Measurements from ENCODE around the gene GPS1.

The GPS1 gene

DNA sequence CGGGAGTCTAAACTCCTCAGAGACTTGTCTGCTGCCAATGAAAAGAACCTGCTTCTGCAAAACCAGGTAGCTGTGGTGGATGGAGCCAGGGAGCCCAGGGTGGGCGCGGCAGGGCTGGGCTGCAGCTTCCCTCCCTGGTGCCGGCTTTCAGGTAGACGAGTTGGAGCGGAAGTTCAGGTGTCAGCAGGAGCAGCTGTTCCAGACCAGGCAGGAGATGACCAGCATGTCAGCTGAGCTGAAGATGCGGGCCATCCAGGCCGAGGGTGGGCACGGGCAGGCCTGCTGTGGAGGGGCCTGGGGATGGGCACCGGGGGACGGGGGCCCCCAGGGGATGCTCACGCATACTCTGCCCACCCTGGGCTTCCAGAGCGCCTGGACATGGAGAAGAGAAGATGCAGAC is 23.5 kb upstream of the GPS1 start:
- Histone ChIP-seq H3K9me3 (ENCODE audit: insufficient read depth, low read length) (no peaks in the 10 kb centered on the region), H3K4me3 (ENCODE audit: low read length) (peak overlapping the region; percentile 52), H3K4me1 (ENCODE audit: low read length) (peaks cover 30% of the 10 kb centered on the region), H3K36me3 (replicated peaks; ENCODE audit: low read depth, low read length) (no peaks in the 10 kb centered on the region), H3K4me2 (ENCODE audit: low read length) (peak overlapping the region; percentile 70), H2AFZ (ENCODE audit: low read depth, low read length) (no peak overlapping the region), H4K20me1 (ENCODE audit: insufficient read depth, low read length) (no peaks in the 10 kb centered on the region), H3K9ac (ENCODE audit: low read length) (peak overlapping the region; percentile 37; the same call in 1 of the 2 replicates), H3K27me3 (ENCODE audit: low read depth, low read length) (no peaks in the 10 kb centered on the region), H3K27ac (ENCODE audit: low read length) (peak overlapping the region; percentile 64), H3K79me2 (ENCODE audit: low read length) (no peaks in the 10 kb centered on the region)
- TF ChIP-seq EZH2phosphoT487 (IDR thresholded peaks at IDR 0.05; ENCODE audit: low read depth): no peak
- TF ChIP-seq, protein P1, sequence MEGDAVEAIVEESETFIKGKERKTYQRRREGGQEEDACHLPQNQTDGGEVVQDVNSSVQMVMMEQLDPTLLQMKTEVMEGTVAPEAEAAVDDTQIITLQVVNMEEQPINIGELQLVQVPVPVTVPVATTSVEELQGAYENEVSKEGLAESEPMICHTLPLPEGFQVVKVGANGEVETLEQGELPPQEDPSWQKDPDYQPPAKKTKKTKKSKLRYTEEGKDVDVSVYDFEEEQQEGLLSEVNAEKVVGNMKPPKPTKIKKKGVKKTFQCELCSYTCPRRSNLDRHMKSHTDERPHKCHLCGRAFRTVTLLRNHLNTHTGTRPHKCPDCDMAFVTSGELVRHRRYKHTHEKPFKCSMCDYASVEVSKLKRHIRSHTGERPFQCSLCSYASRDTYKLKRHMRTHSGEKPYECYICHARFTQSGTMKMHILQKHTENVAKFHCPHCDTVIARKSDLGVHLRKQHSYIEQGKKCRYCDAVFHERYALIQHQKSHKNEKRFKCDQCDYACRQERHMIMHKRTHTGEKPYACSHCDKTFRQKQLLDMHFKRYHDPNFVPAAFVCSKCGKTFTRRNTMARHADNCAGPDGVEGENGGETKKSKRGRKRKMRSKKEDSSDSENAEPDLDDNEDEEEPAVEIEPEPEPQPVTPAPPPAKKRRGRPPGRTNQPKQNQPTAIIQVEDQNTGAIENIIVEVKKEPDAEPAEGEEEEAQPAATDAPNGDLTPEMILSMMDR (IDR thresholded peaks at IDR 0.05; ENCODE audit: low read depth, low read length): no peak

DNA sequence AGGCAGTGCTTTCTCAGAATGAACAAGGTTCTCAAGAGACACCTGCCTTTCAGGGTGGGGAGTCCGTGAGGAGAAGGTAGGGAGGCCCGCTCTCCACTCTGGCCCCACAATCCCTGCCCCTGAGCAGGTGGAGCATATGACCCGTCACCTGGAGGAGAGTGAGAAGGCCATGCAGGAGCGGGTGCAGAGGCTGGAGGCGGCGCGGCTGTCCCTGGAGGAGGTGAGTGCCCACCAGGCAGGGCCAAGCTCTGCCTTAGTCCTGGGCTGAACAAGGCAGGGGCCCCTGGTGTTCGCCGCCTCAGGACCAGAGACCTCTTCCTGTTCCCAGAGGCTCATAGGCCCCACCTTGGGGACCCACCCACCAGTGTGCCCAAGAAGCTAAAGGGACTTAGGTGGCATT is 22.7 kb upstream of the GPS1 start:
- TF ChIP-seq, protein P1 (IDR thresholded peaks at IDR 0.05; ENCODE audit: low read depth, low read length): no peak
- TF ChIP-seq EZH2phosphoT487 (IDR thresholded peaks at IDR 0.05; ENCODE audit: low read depth): no peak
- Histone ChIP-seq H3K36me3 (replicated peaks; ENCODE audit: low read depth, low read length) (no peaks in the 10 kb centered on the region), H3K4me1 (ENCODE audit: low read length) (peaks cover 28% of the 10 kb centered on the region), H3K9ac (ENCODE audit: low read length) (no peak overlapping the region), H2AFZ (ENCODE audit: low read depth, low read length) (no peak overlapping the region), H3K27me3 (ENCODE audit: low read depth, low read length) (no peaks in the 10 kb centered on the region), H3K4me2 (ENCODE audit: low read length) (no peak overlapping the region), H4K20me1 (ENCODE audit: insufficient read depth, low read length) (no peaks in the 10 kb centered on the region), H3K9me3 (ENCODE audit: insufficient read depth, low read length) (no peaks in the 10 kb centered on the region), H3K79me2 (ENCODE audit: low read length) (no peaks in the 10 kb centered on the region), H3K27ac (ENCODE audit: low read length) (no peak overlapping the region), H3K4me3 (ENCODE audit: low read length) (no peak overlapping the region)

DNA sequence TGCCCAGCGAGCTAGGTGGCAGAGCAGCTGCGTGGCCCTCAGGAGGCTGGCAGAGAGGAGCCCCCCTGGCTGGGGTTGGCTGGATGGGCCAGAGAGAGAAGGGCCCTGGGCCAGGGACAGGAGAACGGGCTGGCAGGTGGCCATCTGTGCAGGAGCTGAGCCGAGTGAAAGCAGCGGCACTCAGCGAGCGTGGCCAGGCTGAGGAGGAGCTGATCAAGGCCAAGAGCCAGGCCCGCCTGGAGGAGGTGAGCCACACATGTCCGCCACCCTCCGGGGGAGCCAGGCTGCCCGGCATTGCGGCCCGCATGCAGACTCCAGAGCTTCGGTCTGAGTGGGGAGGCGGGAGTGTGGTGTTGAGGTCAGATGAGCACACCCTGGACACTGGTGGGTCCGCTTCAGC is 22.3 kb upstream of the GPS1 start:
- no peaks in the 10 kb centered on the region for H3K27me3 ChIP-seq (ENCODE audit: low read depth, low read length)
- TF ChIP-seq, protein P1 (IDR thresholded peaks at IDR 0.05; ENCODE audit: low read depth, low read length): no peak
- TF ChIP-seq EZH2phosphoT487 (IDR thresholded peaks at IDR 0.05; ENCODE audit: low read depth): no peak
- H4K20me1 ChIP-seq (ENCODE audit: insufficient read depth, low read length): no peaks in the 10 kb centered on the region
- H3K4me1 ChIP-seq (ENCODE audit: low read length): peaks cover 24% of the 10 kb centered on the region
- no peak overlapping the region for H3K9ac ChIP-seq (ENCODE audit: low read length)
- H3K36me3 ChIP-seq (replicated peaks; ENCODE audit: low read depth, low read length): no peaks in the 10 kb centered on the region
- no peak overlapping the region for H3K4me2 ChIP-seq (ENCODE audit: low read length)
- H3K27ac ChIP-seq (ENCODE audit: low read length): no peak overlapping the region
- H2AFZ ChIP-seq (ENCODE audit: low read depth, low read length): no peak overlapping the region
- no peaks in the 10 kb centered on the region for H3K79me2 ChIP-seq (ENCODE audit: low read length)
- H3K4me3 ChIP-seq (ENCODE audit: low read length): no peak overlapping the region
- H3K9me3 ChIP-seq (ENCODE audit: insufficient read depth, low read length): no peaks in the 10 kb centered on the region

DNA sequence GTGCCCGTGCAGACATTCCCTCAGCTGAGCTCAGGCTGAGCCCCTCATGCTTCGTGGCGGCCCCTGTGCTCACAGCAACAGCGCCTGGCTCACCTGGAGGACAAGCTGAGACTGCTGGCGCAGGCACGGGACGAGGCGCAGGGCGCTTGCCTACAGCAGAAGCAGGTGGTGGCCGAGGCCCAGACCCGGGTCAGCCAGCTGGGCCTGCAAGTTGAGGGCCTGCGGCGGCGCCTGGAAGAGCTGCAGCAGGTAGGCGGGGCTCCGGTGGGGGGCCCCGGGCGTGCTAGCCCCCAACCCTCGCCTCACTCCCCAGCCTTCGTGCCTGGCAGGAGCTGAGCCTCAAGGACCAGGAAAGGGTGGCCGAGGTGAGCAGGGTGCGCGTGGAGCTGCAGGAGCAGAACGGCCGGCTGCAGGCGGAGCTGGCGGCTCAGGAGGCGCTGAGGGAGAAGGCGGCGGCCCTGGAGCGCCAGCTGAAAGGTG is 21.7 kb upstream of the GPS1 start:
- Histone ChIP-seq H3K9me3 (ENCODE audit: insufficient read depth, low read length) (no peaks in the 10 kb centered on the region), H3K4me1 (ENCODE audit: low read length) (peaks cover 22% of the 10 kb centered on the region), H3K27me3 (ENCODE audit: low read depth, low read length) (no peaks in the 10 kb centered on the region), H2AFZ (ENCODE audit: low read depth, low read length) (no peak overlapping the region), H3K79me2 (ENCODE audit: low read length) (no peaks in the 10 kb centered on the region), H3K4me2 (ENCODE audit: low read length) (no peak overlapping the region; the same call in 1 of the 2 replicates), H3K36me3 (replicated peaks; ENCODE audit: low read depth, low read length) (no peaks in the 10 kb centered on the region), H3K27ac (ENCODE audit: low read length) (no peak overlapping the region), H4K20me1 (ENCODE audit: insufficient read depth, low read length) (no peaks in the 10 kb centered on the region), H3K4me3 (ENCODE audit: low read length) (no peak overlapping the region), H3K9ac (ENCODE audit: low read length) (no peak overlapping the region)
- TF ChIP-seq, protein P1 (IDR thresholded peaks at IDR 0.05; ENCODE audit: low read depth, low read length): no peak
- no peak for TF ChIP-seq EZH2phosphoT487 (IDR thresholded peaks at IDR 0.05; ENCODE audit: low read depth)
